ENCODE results near the gene NOX3. TPM values are rescaled to one million over a fixed set of nuclear protein-coding genes. Genes with fewer than 3 reads are reported as not detected.

The NOX3 gene
- total RNA-seq, 2 experiments from 2014 or later: not detected

Other genes with a start within 250 kb of the NOX3 start
- not detected for gene CLDN20, start 191.8 kb downstream of the NOX3 start, total RNA-seq
- 10 to 100 TPM; 45.1 to 48.5 TPM for gene TFB1M, start 141.4 kb downstream of the NOX3 start, total RNA-seq

All from activated CD4-positive, alpha-beta memory T cell treated with anti-CD3 and anti-CD28 coated beads for 36 hours (primary cell).